Measurements from ENCODE around the gene NFATC2.

DNA sequence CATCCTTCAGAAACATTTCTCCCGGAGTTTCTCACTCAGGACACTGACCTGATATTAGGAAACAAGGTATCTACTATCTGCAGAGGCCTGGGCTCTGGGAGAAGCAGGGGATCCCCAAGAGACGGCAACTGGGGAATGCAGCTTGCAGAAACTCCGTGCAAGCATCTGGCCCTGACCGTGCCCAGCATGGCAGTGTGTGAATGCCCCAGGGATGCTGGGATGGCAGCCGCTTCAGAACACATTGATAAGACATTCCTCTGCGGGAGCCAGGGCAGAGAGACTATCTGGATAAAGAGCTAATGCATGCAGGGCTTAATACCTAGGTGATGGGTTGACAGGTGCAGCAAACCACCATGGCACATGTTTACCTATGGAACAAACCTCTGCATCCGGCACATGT, 55.4 kb downstream of the NFATC2 start:
- TF ChIP-seq, protein P1, sequence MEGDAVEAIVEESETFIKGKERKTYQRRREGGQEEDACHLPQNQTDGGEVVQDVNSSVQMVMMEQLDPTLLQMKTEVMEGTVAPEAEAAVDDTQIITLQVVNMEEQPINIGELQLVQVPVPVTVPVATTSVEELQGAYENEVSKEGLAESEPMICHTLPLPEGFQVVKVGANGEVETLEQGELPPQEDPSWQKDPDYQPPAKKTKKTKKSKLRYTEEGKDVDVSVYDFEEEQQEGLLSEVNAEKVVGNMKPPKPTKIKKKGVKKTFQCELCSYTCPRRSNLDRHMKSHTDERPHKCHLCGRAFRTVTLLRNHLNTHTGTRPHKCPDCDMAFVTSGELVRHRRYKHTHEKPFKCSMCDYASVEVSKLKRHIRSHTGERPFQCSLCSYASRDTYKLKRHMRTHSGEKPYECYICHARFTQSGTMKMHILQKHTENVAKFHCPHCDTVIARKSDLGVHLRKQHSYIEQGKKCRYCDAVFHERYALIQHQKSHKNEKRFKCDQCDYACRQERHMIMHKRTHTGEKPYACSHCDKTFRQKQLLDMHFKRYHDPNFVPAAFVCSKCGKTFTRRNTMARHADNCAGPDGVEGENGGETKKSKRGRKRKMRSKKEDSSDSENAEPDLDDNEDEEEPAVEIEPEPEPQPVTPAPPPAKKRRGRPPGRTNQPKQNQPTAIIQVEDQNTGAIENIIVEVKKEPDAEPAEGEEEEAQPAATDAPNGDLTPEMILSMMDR (IDR thresholded peaks at IDR 0.05 in 4 of 5, conservative IDR thresholded peaks at IDR 0.05 in 1 of 5) = no peak
- TF ChIP-seq POLR2A (IDR thresholded peaks at IDR 0.05) = no peak
